Liver (tissue), 3 donors: Measurements from ENCODE around the gene POP4.

ENCODE experiments used
- FOXA1 ChIP-seq: IDR thresholded peaks from 2 replicates; pipeline ENCODE4 v1.6.1; 2016; ENCODE audit warnings: antibody characterized with exemption
- GABPA ChIP-seq, 2 donors: IDR thresholded peaks in 1 of 2; conservative IDR thresholded peaks in 1 of 2; 2 replicates each; pipeline ENCODE4 v1.6.1; 2016; ENCODE audit warnings: antibody characterized with exemption in 2 of 2, mild to moderate bottlenecking in 1 of 2, moderate library complexity in 1 of 2
- NR2F2 ChIP-seq: IDR thresholded peaks from 2 replicates; pipeline ENCODE4 v1.6.1; 2016; ENCODE audit warnings: antibody characterized with exemption
- REST ChIP-seq: IDR thresholded peaks from 2 replicates; pipeline ENCODE4 v1.6.1; 2016; ENCODE audit warnings: antibody characterized with exemption, mild to moderate bottlenecking
- SP1 ChIP-seq: IDR thresholded peaks from 2 replicates; pipeline ENCODE4 v1.6.1; 2018; ENCODE audit warnings: antibody characterized with exemption, mild to moderate bottlenecking
- YY1 ChIP-seq: IDR thresholded peaks from 2 replicates; pipeline ENCODE4 v1.6.1; 2016; ENCODE audit warnings: antibody characterized with exemption, mild to moderate bottlenecking
- ZBTB33 ChIP-seq: IDR thresholded peaks from 2 replicates; pipeline ENCODE4 v1.6.1; 2016; ENCODE audit warnings: antibody characterized with exemption
- TF ChIP-seq, protein P1 (sequence below): fragments of 150-350 bp; IDR thresholded peaks from 2 replicates; pipeline ENCODE4 v1.5.1; 2017; ENCODE audit warnings: improper control_type of control experiment, low read depth, low read length; ENCODE audit not compliant: missing input control
- TF ChIP-seq, protein P2 (sequence below): IDR thresholded peaks from 2 replicates; pipeline ENCODE4 v1.6.1; 2016; ENCODE audit warnings: antibody characterized with exemption
- donor health status: healthy.
- donor health status: healthy.

DNA sequence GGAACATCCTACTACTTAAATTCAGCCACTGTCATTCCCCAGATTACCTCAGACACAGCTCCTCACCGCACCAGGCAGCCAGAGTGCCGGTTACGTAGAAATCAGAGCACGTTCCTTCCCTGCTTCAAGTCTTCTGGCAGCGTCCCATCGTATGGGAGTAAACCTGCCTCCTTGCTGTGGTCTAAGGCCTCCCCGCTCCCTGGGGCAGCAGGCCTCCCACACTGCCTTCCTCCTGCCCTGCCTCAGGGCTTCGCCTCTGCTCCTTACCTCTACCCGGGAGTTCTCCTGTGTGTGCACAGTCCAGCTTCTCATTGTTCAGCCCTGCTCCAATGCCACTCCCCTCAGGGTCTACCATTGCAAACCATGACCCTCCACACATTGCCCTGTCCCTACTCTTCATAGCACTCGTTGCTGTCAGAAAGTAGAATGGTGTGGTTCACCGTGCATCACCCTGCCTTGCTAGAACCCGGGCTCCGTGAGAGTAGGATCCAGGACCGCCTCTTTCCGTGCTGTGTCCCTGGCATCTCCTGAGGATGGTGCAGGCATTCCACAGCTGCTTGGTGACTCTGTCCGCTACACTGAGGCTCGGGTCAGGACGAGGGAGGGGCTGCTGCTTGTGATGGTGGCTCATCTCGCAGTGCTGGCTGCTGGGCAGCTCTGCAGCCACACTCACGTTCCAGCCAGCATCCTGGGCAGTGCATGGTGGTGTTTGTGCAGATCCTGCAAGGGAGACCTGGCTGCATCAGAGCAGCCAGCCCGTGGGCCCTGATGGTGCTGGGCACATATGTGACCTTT is 6.9 kb downstream of the POP4 start:
- TF ChIP-seq NR2F2 (no peak), FOXA1 (no peak), ZBTB33 (no peak), GABPA (IDR thresholded peaks at IDR 0.05 in 1 of 2, conservative IDR thresholded peaks at IDR 0.05 in 1 of 2) (no peak), YY1 (no peak), SP1 (no peak), REST (no peak)
- TF ChIP-seq, protein P1, sequence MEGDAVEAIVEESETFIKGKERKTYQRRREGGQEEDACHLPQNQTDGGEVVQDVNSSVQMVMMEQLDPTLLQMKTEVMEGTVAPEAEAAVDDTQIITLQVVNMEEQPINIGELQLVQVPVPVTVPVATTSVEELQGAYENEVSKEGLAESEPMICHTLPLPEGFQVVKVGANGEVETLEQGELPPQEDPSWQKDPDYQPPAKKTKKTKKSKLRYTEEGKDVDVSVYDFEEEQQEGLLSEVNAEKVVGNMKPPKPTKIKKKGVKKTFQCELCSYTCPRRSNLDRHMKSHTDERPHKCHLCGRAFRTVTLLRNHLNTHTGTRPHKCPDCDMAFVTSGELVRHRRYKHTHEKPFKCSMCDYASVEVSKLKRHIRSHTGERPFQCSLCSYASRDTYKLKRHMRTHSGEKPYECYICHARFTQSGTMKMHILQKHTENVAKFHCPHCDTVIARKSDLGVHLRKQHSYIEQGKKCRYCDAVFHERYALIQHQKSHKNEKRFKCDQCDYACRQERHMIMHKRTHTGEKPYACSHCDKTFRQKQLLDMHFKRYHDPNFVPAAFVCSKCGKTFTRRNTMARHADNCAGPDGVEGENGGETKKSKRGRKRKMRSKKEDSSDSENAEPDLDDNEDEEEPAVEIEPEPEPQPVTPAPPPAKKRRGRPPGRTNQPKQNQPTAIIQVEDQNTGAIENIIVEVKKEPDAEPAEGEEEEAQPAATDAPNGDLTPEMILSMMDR: no peak
- TF ChIP-seq, protein P2, sequence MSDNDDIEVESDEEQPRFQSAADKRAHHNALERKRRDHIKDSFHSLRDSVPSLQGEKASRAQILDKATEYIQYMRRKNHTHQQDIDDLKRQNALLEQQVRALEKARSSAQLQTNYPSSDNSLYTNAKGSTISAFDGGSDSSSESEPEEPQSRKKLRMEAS: no peak
